Daoy (cell line): ENCODE data around the gene PTPN4. TPM values are rescaled to one million over a fixed set of nuclear protein-coding genes. Genes with fewer than 3 reads are reported as not detected.
A peak's percentile ranks its signal among the peaks of the same experiment; 100 is the strongest.
"Not testable (repeated sequence)": the region's sequence is repeated elsewhere in the genome, so short reads cannot be mapped to it uniquely, and the experiment has no call there.

Experiments used
- DNase-seq: peaks from one replicate; pipeline ENCODE4 v3.0.0-alpha.2; 2015; ENCODE audit warnings: low read depth
- total RNA-seq: library from RNA; depleted of rRNA; stranded (reverse); fragments of >200 nt; shearing (Covaris generic); gene quantifications from 2 replicates; pipeline ENCODE4 v1.2.3, GENCODE V29; 2014

PTPN4 gene
- total RNA-seq, 1 experiment from 2014 or later: 5.6 TPM

DNA sequence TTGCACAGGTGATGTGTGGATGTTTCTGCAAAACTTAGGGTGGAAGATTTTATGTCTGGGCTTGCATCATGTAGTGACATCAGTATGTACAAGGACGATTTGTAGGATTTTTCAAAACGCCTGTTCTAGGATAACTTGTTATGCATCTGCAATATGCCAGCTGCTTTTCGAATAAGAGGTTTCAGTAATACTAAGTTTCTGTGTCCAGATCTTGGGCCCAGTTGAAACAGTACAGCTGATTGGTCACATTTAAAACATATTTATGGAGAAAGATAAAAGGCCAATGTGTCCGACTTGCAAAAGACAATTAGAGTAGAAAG is 1.2 kb downstream of the PTPN4 start:
- no peak for DNase-seq

DNA sequence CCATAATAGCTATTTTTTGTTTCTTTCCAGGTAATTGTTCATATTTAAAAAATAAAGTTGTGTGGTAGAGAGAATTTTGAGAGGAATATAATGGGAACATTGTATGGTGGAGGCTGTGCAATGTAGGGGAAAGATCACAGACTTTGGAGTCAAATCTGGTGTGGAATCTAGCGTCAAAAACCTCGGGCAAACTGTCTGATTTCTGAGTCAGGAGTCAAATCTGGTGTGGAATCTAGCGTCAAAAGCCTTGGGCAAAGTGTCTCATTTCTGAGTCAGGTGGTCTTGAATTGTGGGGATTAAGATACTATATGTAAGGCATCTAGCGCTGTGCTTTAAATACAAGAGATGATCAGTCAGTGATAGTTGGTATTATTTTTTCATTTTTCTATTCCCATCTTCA is 5.1 kb downstream of the PTPN4 start:
- DNase-seq: no peak

DNA sequence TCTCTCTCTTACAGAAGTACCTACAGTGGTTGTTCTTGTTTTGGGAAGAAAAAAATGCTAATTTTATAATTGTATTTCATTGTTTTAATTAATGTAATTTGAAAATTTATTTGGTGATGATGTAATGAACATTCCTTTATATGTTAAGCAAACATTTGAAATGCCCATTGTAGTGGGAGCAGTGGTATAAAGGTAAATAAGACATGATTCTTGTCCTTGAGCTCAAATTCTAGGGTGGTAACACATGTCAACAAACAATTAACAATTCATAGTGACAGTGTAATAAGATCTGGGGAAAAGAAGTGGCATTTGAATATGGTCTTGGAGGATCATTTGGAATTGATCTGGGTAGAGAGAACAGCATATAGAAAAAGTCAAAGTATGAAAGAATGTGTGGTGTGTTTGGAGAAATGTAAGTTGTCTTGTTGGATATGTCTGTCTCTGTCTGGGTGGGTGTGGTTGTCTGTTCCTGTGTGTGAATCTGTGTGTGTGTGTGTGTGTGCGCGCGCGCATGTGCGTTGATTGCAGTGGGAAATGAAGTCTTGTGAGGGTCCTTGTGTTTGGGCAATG is 5.8 kb downstream of the PTPN4 start:
- no peak for DNase-seq

DNA sequence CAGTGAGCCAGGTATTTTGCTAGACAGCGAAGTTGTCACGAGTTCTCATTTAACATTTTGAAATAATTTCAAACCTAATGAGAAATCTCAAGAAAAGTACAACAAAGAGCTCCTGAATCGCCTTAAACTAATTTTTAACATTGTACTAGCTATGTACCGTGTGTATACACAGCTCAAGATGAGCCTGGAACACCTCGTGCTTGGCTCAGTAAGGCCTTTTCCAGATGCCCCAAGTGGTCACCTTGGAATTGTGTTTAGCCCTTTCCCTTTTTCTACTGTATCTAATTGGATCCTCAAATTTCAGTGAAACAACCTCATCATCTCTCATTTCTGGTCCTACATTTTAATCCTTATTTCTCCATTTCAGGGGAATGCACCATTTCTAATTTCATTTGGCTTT is 7.2 kb downstream of the PTPN4 start:
- DNase-seq: no peak

DNA sequence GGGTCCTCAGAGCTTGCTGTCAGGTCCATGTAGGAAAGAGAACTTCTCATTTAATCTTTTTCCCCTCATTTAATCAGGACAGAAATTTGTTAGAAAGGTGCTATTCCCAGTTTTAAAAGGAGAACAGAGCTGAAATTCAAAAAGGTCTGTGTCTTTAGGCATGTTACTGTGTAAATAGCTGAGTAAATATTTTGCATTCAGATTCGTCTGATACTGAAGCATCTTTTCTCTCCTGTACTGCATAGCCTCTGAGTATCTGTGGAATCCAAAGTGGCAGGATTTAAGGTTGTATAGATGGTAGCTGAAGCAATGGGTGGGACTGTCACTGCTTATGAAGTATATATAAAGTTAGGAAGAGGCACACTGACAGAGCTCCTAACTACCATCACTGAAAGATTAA is 9.0 kb downstream of the PTPN4 start:
- DNase-seq: no peak

DNA sequence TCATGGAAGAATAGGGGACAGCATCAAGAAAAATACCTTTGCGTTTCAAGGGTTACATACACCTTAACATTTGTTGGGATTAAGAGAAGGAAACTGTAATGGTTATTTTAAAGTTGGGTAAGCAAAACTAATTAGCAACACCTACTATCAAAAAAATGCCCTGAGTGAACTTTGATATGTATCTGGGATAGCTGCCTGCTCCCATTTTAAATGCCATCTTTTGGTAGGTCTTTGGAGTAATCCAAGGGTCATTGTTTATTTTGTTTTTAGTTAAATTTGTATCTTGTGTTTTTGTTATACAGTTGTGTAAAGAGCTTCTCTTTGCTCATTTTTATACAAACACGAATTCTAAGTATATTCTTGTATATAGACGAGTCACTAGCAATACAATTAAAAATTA is 9.9 kb downstream of the PTPN4 start:
- no peak for DNase-seq

DNA sequence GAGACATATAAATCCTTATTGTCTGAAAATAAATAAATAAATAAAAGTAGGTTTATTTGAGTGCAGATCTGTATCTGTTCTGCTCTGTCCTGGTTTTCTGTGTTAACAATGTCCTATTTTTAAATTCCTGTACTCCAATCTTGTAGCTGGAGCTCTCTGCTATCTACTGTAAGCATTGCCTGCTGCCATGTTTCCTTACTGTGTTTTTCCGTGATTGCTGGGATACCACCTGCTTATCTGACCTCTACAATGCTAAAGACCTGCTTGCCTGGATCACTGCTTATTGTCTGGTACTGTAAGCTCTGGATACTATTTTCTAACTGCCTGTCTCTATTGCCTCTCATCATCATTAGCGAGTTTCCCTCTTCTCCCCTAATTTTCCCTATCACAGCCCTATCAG is 11.6 kb downstream of the PTPN4 start:
- no peak for DNase-seq

DNA sequence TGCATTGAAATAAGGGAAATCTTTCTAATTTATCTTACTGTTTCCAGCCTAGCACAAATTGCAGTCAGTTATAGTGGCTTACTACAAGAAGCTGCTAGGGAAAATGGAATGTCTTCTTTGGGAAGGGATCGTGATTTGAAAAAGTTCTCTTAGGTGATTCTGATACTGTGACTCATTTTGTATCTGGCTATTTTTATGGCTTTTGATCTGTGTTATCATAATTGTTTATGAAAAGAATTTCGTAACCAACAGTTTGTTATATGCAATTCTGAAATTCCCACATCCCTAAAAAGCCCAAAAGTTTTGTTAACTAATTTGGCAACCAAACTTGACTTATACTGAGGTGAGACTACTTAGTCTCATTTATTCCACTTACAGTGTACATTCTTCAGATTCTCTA is 12.4 kb downstream of the PTPN4 start:
- DNase-seq: no peak

DNA sequence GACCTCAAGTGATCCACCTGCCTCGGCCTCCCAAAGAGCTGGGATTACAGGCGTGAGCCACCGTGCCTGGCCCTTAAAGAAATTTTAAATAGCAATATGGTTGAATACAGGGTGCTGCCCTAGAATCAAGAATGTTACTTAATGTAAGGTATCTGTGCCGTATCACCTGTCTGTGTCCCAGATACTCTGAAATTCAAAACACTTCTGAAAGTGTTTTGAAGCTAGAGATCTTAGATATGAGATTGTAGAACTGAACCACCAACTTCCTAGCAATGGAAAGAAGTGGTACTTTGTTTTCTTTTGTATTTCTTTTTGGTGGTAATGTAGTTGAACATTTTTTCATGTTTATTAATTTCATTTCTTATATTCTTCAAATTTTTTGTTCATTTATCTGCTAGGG is 13.0 kb downstream of the PTPN4 start:
- DNase-seq: no peak

DNA sequence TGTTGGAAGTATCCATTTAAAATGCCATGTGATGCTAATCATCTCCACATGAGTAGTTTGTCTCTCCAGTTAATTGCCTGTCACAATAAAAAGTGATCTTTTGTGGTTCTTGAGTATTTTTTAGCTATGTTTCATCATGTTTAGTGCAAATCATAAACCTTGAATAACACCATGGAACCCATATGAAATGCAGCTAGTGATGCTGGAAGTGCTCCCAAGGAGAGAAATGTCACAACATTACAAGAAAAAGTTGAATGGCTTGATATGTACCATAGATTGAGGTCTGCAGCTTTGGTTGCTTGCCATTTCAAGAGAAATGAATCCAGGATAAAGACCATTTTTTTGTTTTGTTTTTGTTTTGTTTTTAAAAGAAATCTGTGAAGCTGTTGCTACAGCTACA is 14.3 kb downstream of the PTPN4 start:
- DNase-seq: no peak

DNA sequence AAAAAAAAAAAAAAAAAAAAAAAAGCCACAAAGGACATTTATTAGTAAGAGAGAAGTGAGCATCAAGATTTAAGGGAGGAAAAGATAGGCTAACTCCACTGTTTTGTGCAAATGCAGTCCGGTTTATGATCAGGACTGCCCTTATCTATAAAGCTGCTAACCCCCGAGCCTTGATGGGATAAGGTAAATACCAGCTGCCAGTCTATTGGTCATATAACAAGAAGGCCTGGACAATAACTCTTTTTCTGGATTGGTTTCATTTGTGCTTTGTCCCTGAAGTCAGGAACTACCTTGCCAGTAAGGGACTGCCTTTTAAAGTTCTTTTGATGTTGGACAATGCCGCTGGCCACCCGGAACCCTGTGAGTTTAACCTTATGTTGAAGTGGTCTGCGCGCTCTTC is 15.4 kb downstream of the PTPN4 start:
- no peak for DNase-seq

DNA sequence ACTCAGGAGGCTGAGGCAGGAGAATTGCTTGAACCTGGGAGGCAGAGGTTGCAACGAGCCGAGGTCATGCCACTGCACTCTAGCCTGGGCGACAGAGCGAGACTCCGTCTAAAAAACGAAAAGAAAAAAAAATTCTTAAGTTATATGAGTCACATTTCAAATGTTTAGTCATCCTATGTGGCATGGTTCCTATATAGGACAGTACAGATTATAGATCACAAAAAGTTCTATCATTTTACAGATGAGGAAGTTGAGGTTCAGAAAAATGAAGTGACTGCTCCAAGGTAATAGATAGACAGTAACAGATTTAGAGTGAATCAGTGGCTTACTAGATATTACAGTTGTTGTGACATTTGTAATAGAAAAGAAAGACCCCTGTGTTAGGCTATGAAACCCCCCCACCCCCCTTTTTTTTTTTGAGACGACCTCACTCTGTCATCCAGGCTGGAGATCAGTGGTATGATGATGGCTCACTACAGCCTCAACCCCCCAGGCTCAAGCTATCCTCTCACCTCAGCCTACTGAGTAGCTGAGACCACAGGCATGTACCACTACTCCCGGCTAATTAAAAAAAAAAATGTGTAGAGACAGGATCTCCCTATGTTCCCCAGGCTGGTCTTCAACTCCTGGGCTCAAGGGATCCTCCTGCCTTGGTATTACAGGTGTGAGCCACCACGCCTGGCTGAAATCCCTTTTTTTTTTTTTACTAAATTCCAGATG is 22.7 kb downstream of the PTPN4 start:
- peak; percentile 11 for DNase-seq

DNA sequence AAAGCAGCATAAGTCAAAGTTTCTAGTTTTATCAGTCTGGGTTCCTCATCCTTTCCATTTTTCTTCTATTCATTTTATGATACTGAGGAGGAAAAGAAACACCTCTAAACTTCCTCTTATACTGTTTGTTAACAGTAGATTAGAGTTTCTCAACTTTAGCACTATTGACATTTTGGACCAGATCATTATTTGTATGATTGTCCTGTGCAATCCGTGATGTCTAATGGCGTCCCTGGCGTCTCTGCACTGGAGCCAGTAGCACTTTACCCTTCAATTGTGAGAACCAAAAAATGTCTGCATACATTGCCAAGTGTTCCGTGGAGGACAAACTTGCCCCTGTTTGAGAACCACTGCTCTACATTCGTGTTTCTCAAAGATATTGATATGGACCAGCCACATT is 25.2 kb downstream of the PTPN4 start:
- no peak for DNase-seq

DNA sequence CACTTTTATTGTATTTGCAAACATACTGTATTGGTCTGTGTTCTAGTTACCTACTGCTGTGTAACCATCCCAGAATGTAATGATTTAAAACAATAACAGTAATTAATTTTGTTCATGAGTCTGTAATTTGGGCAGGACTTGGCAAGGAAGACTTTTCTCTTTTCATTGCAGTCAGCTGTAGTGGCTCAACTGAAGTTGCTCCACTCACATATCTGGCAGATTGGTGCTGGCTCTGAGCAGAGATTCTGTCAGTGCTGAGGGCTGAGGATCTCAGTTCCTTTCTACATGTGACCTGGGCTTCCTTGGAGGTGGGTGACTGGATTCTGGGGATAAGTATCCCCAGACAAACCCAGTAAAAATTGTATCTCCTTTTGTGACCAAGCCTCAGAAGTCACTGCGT is 26.6 kb downstream of the PTPN4 start:
- no peak for DNase-seq

DNA sequence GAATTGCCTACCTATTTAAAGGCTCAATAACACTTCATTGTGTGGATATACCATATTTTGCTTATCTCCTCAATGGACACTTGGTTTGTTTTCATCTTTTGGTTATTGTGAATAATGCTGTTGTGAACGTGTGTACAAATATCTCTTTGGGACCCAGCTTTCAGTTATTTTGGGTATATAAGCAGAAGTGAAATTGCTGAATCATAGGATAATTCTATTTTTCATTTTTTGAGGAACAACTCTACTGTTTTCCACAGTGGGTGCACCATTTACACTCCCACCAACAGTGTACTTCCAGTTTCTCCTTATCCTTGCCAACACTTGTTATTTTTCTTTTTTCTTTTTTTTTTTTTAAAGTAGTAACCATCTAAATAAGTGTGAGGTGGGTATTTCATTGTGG is 29.0 kb downstream of the PTPN4 start:
- DNase-seq: no peak

DNA sequence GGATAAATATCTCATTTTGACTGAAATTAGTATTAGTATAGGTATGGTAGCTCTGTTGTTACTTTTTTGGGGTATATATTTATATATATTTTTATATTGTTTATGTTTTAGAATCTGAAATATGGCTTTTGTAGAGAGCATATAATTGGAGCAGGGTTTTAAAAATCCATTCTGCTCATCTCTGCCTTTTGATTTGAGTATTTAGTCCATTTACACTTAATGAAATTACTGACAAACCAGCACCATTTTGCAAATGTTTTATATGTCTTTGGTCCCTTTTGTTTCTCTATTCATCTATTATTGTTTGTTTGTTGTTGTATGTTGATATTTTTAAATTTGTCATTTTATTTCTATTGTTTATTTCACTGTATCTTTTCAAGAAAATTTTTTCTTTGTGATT is 30.7 kb downstream of the PTPN4 start:
- DNase-seq: no peak

DNA sequence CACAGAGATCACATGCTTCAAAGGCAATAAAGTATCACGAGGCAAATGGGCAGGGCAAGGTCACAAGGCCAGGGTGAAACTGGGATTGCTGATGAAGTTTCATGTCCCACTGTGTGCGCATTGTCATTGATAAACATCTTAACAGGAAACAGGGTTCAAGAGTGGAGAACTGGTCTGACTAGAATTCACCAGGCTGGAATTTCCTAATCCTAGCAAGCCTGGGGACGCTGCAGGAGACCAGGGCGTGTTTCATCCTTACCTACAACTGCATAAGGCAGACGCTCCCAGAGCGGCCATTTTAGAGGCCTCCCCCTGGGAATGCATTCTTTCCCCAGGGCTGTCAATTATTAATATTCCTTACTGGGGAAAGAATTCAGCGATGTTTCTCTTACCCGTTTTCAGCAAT is 33.2 kb downstream of the PTPN4 start:
- DNase-seq: no peak

DNA sequence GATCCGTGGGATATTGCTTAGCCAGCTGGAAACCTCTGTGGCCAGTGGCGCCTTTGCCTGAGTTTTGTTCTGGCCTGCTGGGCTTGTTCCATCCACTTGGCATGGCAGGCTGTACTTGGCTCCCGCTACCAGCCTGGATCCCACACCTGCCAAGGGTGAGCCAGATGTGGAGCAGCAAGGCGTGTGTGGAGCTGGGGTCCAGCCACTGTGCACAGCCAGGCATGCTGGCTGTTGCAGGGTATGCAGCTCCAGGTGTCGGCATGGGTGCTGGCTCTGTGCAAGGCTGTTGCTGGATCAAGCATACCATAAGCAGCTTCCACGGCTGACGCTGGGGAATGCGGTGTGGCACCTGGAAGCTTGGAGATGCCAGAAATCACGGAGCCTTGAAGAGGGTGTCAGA is 34.5 kb downstream of the PTPN4 start:
- DNase-seq: no peak

DNA sequence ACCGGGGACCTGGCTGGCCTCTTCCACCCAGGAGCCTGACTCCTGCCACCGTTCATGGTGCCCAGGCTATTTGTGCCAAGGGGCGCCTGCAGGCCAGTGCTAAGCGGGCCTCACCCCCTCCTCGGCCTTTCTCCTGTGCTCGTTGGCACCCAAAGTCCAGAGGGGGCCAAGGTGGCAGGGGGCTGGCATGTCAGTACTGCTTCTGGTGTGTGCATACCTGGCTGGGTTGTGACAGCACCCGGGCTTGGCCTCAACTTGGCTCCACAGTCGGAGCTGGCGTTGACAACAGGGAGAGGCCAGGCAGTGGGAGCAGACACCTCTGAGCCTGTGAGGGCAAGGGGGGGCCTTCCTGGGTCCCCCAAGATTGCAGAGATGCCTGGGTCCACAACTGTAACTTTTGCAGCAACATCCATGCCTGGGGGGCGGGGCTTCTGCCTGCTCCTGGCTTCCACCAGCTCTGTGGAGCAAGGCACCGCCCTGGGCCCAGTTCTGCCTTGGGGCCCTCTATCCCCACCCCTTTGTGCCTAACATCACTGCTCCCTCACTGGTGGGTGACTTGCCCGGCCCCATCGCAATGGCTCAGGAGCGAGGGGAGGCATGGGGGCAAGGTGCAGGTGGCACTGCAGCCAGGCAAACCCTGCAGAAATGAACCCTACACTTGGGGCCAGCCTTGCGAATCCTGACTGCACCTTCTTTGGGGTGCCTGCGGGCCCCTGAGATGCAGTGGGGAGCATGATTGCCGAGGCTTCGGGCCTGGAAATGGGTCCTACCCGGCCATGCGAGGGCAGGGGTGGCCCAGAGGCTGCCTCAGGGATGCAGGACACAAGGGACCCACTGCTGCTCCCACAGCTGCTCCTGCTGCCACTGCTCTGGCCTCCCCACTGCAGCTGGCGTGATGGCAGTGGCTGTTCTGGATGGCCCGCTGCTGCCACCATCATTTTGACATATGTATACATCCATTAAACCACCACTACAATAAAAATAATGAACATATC is 35.9 kb downstream of the PTPN4 start:
- DNase-seq: no peak

DNA sequence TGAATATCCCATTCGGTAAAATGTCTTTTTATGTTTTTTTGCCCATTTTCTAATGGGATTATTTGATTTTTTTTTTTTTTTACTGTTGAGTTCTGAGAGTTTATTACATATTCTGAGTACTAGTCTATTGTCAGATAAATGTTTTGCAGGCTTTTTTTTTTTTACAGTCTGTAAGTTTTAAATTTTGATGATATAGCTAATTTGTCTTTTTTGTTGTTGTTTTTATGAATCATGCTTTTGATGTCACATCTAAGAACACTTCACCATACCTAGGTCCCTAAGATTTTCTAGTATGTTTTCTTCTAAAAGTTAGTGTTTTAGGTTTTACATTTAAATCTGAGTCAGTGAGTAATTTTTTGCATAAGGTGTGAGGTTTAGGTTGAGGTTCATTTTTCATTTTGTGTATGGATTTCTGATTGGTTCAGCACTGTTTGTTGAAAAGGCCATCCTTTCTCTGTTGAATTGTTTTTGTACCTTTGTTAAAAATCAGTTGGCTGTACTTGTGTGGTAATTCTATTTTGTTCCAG is 40.7 kb downstream of the PTPN4 start:
- DNase-seq: no peak

DNA sequence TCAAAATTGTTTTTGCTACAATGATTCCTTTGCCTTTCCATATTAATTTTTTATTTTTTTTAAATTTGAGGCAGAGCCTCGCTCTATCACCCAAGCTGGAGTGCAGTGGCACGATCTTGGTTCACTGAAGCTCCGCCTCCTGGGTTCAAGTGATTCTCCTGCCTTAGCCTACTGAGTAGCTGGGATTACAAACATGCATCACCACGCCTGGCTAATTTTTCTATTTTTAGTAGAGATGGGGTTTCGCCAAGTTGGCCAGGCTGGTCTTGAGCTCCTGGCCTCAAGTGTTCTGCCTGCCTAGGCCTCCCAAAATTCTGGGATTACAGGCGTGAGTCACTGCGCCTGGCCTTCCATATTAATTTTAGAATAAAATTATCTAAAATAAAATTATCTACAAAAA is 41.3 kb downstream of the PTPN4 start:
- no peak for DNase-seq

DNA sequence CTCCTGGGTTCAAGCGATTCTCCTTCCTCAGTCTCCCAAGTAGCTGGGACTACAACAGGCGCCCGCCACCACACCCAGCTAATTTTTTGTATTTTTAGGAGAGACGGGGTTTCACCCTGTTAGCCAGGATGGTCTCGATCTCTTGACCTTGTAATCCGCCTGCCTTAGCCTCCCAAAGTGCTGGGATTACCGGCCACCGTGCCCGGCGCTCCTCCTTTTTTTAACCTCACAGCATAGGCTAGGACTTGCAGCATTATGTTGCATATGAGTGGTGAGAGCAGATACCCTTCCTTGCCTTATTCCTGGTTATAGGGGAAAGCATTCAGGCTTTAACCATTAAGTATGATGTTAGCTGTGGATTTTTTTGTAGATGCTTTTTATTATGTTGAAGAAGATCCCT is 42.3 kb downstream of the PTPN4 start:
- not testable (repeated sequence) for DNase-seq

DNA sequence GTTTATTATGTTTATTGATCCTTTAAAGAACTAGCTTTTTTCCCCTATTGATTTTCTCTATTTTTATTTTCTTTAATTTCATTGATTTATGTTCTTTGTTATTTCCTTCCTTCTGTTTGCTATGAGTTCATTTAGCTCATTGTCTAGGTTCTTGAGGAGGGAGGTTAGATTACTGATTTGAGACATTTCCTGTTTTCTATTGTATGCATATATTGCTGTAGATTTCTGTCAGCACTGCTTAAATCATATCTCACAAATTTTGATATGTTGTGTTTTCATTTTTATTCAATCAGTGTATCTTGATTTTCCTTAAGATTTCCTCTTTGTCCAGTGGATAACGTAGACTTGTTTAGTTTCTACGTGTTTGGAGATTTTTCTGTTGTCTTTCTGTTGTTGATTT is 43.4 kb downstream of the PTPN4 start:
- no peak for DNase-seq
